Sigmoid colon (tissue), 7 donors: Measurements from ENCODE around the gene NDUFB6. TPM values are rescaled to one million over a fixed set of nuclear protein-coding genes. Genes with fewer than 3 reads are reported as not detected.

ENCODE experiments used
- DNase-seq: peaks from one replicate; pipeline ENCODE4 v3.0.0-alpha.2; 2019
- H3K27ac ChIP-seq, 4 donors: fragments of 200-600 bp; sonication (generic); one replicate each; pipeline ENCODE4 v1.5.1; 2016 to 2019; ENCODE audit warnings: mild to moderate bottlenecking in 1 of 4
- H3K27me3 ChIP-seq, 3 donors: fragments of 200-600 bp; sonication (generic); one replicate each; pipeline ENCODE4 v1.5.1; 2019; ENCODE audit warnings: mild to moderate bottlenecking in 1 of 3
- H3K36me3 ChIP-seq, 4 donors: fragments of 200-600 bp; sonication (generic); one replicate each; pipeline ENCODE4 v1.5.1; 2016 to 2019
- H3K4me1 ChIP-seq, 4 donors: fragments of 200-600 bp; sonication (generic); one replicate each; pipeline ENCODE4 v1.5.1; 2017 to 2019
- H3K4me3 ChIP-seq, 4 donors: fragments of 200-600 bp; sonication (generic); one replicate each; pipeline ENCODE4 v1.5.1; 2017 to 2019; ENCODE audit warnings: mild to moderate bottlenecking in 2 of 4, moderate library complexity in 1 of 4
- H3K9me3 ChIP-seq, 4 donors: fragments of 200-600 bp in 3 of 4; sonication (generic) in 3 of 4; one replicate each; pipeline versions ENCODE4 v1.5.1 to v1.6.1; 2013 to 2019
- EP300 ChIP-seq, 4 donors: sonication (generic); formaldehyde crosslinking; IDR thresholded peaks; one replicate each; pipeline ENCODE4 v1.6.1; 2017; ENCODE audit warnings: antibody characterized with exemption in 4 of 4
- POLR2A ChIP-seq, 2 donors: fragments of 450-650 bp; IDR thresholded peaks; one replicate each; pipeline ENCODE4 v1.6.1; 2016; ENCODE audit warnings: antibody characterized with exemption in 2 of 2, mild to moderate bottlenecking in 2 of 2, moderate library complexity in 2 of 2
- POLR2AphosphoS5 ChIP-seq, 4 donors: sonication (generic); formaldehyde crosslinking; IDR thresholded peaks; one replicate each; pipeline ENCODE4 v1.6.1; 2017; ENCODE audit warnings: antibody characterized with exemption in 4 of 4
- WGBS, 2 donors: extraction: QIAGEN DNeasy Blood & Tissue Kit; methylation state at CpG; one replicate each; pipeline ENCODE4 v1.1.7; 2013; 5-methylcytosine and 5-hydroxymethylcytosine counted together
- intact Hi-C: fragments of 100-400 bp; cut with DNase I; formaldehyde crosslinking; loops from one replicate; pipeline ENCODE4 v1.15.1; 2023
- polyA plus RNA-seq, 3 donors: library from polyadenylated mRNA; stranded (reverse); fragments of 200-250 nt; gene quantifications; one replicate each; pipeline ENCODE4 v1.2.3, GENCODE V29; 2013
- total RNA-seq, 4 donors: library from RNA; depleted of rRNA; stranded (reverse); fragments of >200 nt; gene quantifications; one replicate each; pipeline ENCODE4 v1.1.0, GENCODE V29; 2016
- TF ChIP-seq, protein P1 (sequence below), 4 experiments: fragments of 450-650 bp in 3 of 4; fragments of 200-600 bp in 1 of 4; IDR thresholded peaks; one replicate each; pipeline ENCODE4 v1.5.1; 2016 to 2019; ENCODE audit warnings: antibody characterized with exemption in 4 of 4, mild to moderate bottlenecking in 3 of 4, moderate library complexity in 2 of 4
- donor health status: healthy with polysubstance abuse.
- donor health status: Bipolar disorder and iron deficiency.
- donor health status: healthy.

The NDUFB6 gene
- total and polyA plus RNA-seq, 7 donors, result 37.7 to 97.6 (median 66.1) TPM

DNA sequence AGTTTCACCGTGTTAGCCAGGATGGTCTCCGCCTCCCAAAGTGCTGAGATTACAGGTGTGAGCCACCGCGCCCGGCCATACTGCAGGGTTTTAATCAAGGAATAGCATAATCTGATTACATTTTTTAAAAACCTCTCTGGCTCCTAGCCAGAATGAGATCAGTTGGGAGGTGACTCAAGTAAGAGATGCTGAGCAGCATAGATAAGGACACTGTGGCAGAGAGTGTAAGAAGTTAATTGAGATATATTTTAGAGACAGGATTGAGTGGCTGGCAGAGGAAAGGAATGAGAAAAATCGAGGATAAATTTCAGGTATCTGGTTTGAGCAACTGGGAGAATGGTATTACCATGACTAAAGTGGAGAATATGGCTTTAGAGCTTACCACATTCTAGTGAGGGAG lies 39.6 kb downstream of the NDUFB6 start:
- Histone ChIP-seq H3K4me3 (no peak overlapping the region), H3K27ac (no peak overlapping the region), H3K9me3 (no peaks in the 10 kb centered on the region), H3K4me1 (no peaks in the 10 kb centered on the region), H3K36me3 (peaks cover 0 to 8% (median 0%) of the 10 kb centered on the region in 4 donors), H3K27me3 (no peaks in the 10 kb centered on the region)
- no peak for DNase-seq
- TF ChIP-seq POLR2A (IDR thresholded peaks at IDR 0.05) (no peak), EP300 (IDR thresholded peaks at IDR 0.05) (no peak), POLR2AphosphoS5 (IDR thresholded peaks at IDR 0.05) (no peak)
- TF ChIP-seq, protein P1, sequence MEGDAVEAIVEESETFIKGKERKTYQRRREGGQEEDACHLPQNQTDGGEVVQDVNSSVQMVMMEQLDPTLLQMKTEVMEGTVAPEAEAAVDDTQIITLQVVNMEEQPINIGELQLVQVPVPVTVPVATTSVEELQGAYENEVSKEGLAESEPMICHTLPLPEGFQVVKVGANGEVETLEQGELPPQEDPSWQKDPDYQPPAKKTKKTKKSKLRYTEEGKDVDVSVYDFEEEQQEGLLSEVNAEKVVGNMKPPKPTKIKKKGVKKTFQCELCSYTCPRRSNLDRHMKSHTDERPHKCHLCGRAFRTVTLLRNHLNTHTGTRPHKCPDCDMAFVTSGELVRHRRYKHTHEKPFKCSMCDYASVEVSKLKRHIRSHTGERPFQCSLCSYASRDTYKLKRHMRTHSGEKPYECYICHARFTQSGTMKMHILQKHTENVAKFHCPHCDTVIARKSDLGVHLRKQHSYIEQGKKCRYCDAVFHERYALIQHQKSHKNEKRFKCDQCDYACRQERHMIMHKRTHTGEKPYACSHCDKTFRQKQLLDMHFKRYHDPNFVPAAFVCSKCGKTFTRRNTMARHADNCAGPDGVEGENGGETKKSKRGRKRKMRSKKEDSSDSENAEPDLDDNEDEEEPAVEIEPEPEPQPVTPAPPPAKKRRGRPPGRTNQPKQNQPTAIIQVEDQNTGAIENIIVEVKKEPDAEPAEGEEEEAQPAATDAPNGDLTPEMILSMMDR (IDR thresholded peaks at IDR 0.05), result no peak
- 95 to 97% methylated on average over 6 of the region's 6 CpGs for WGBS, 2 donors
- intact Hi-C loops, result no loop called here

DNA sequence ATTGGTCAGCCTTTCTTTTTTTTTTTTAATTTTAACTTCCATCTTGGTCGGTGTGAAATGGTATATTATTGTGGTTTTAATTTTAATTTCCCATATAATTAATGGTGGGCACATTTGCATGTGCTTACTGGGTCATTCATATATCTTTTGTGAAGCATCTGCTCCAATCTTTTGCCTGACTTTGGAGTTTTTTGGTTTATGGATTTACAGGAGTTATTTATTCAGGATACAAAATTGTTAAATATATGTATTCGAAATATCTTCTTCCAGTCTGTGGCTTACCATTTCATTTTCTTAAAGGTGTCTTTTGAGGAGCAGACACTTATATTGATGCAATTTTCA lies 46.3 kb downstream of the NDUFB6 start:
- H3K4me3 ChIP-seq, result peak overlapping the region; percentile 55 to 69 (median 62)
- peaks cover 0 to 33% (median 20%) of the 10 kb centered on the region in 4 donors for H3K4me1 ChIP-seq
- TF ChIP-seq, protein P1 (IDR thresholded peaks at IDR 0.05), result peak in 1 of 4 experiments; percentile 0
- no peak for TF ChIP-seq EP300 (IDR thresholded peaks at IDR 0.05)
- no peaks in the 10 kb centered on the region for H3K27me3 ChIP-seq
- WGBS, 2 donors, result 6 to 14% methylated on average over 2 of the region's 2 CpGs
- peak overlapping the region; percentile 83 to 91 (median 86) for H3K27ac ChIP-seq
- intact Hi-C loops, result loop anchor here (1.0 to 2.0 kb wide), 3 partner anchors 24 to 142 kb away; partner anchors contain the start of genes ACO1 and NDUFB6
- H3K36me3 ChIP-seq, result peaks cover 0 to 3% (median 0%) of the 10 kb centered on the region in 4 donors
- H3K9me3 ChIP-seq, result no peaks in the 10 kb centered on the region
- DNase-seq, result no peak

DNA sequence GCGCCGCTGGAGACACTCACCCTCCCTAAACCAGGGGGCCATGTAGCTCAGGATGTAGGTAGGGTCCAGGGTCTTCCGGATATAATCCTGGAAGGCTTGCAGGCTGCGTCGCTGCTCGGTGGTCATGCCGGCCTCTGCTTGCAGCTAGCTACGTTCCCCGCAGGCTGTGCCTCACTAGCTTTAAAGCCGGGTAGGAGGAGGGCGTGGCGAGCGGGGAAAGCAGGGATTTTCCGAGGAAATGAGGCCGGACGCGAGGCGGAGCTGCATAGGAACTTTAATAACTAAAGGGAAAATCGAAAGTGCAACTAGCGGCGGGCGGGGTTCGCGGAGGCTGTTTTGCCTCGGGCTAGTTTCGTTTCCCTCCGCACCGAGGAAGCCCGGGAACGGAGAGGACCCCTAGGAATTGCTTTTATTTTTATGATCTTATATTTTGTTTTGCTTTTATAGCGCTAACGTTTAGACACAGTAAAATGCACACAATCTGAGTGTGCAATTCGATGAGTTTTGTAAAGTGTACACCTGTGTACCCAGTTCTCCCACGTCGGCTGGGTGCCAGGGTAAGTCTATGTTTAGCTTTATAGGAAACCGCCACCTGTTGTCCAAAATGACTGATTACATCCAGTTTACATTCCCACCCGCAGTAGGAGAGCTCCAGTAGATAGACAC lies 46.8 kb downstream of the NDUFB6 start, which contains the start of gene RIGI:
Gene RIGI (minus strand): TSS at position 156 of the 666 bp plus-strand sequence. CDS start 30 bp downstream, at position 126.
- peak; percentile 96 for DNase-seq
- Histone ChIP-seq H3K27me3 (no peaks in the 10 kb centered on the region), H3K36me3 (no peaks in the 10 kb centered on the region), H3K4me1 (peaks cover 0 to 33% (median 20%) of the 10 kb centered on the region in 4 donors), H3K9me3 (no peaks in the 10 kb centered on the region), H3K27ac (peak within 1 kb of the TSS; percentile 83 to 91 (median 86)), H3K4me3 (peak within 1 kb of the TSS; percentile 55 to 69 (median 62))
- WGBS, 2 donors, result 0% methylated on average over 37 of the region's 37 CpGs
- TF ChIP-seq POLR2A (IDR thresholded peaks at IDR 0.05) (peak; percentile 43 to 60), EP300 (IDR thresholded peaks at IDR 0.05) (no peak), POLR2AphosphoS5 (IDR thresholded peaks at IDR 0.05) (peak; percentile 70 to 96 (median 86))
- TF ChIP-seq, protein P1 (IDR thresholded peaks at IDR 0.05), result peak in 1 of 4 experiments; percentile 26
- intact Hi-C loops, result loop anchor here (1.0 to 2.0 kb wide), 3 partner anchors 25 to 142 kb away; partner anchors contain the start of genes ACO1 and NDUFB6

DNA sequence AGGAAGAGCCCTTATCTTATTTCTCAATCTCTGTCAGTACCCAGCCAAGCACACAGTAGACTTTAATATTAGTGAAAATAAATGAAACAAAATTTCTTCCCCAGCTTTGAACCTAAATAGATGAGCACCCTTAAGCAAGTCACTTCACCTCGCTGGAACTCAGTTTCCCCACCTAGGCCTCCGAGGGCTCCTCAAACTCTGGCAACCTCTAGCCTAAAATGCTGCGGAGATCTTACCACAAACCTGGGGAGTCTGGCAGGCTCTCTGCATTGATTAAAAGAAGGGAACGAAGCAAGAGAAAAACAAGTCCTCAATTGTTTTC lies 47.3 kb downstream of the NDUFB6 start:
- Histone ChIP-seq H3K27ac (peak overlapping the region; percentile 83 to 91 (median 86)), H3K36me3 (no peaks in the 10 kb centered on the region), H3K4me3 (peak overlapping the region; percentile 55 to 69 (median 62)), H3K4me1 (peaks cover 0 to 33% (median 20%) of the 10 kb centered on the region in 4 donors), H3K27me3 (no peaks in the 10 kb centered on the region), H3K9me3 (no peaks in the 10 kb centered on the region)
- no peak for DNase-seq
- WGBS, 2 donors, result 0 to 1% methylated on average over 4 of the region's 4 CpGs
- TF ChIP-seq EP300 (IDR thresholded peaks at IDR 0.05) (no peak), POLR2AphosphoS5 (IDR thresholded peaks at IDR 0.05) (no peak)
- TF ChIP-seq, protein P1 (IDR thresholded peaks at IDR 0.05), result no peak
- intact Hi-C loops, result loop anchor here (1.0 to 2.0 kb wide), 3 partner anchors 25 to 141 kb away; partner anchors contain the start of genes ACO1 and NDUFB6
